Measurements from ENCODE around the gene SGK1. TPM values are rescaled to one million over a fixed set of nuclear protein-coding genes. Genes with fewer than 3 reads are reported as not detected.
A peak's percentile ranks its signal among the peaks of the same experiment; 100 is the strongest.
"Not testable (repeated sequence)": the region's sequence is repeated elsewhere in the genome, so short reads cannot be mapped to it uniquely, and the experiment has no call there.

SGK1 gene
- total and polyA plus RNA-seq, 5 donors, result 21.7 to 55.3 (median 42.0) TPM

DNA sequence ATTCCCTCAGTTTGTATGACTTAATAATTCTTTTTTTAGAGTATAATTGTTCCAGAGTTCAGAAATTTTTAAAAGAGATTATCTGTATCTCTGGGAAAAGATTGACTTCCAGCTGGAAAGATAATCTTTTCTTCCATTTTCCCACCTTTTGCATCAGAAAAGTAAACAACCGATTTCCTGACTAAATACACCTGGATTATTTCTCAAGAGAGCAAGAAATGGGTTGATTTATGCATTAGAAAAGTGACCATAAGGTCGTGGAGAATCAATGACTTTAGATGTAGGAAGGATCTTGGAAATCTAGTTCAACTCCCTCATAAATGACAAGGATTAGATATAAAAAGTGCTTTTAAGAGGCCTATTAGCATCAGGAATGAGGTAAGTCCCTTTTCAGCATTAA is 79.9 kb downstream of the SGK1 start:
- Histone ChIP-seq H3K4me1 (ENCODE audit: control insufficient read depth, insufficient read depth, low read length) (no peaks in the 10 kb centered on the region), H3K27ac (ENCODE audit: low read length) (no peak overlapping the region), H3K27me3 (ENCODE audit: control insufficient read depth, insufficient read depth) (no peaks in the 10 kb centered on the region), H3K9me3 (ENCODE audit: control insufficient read depth, low read length) (no peaks in the 10 kb centered on the region), H3K4me3 (ENCODE audit: low read length) (no peak overlapping the region)
- ATAC-seq (no peak), DNase-seq (no peak)
- WGBS, result 64% methylated on average over 2 of the region's 2 CpGs
- intact Hi-C loops (cut with DNase I), result no loop called here

DNA sequence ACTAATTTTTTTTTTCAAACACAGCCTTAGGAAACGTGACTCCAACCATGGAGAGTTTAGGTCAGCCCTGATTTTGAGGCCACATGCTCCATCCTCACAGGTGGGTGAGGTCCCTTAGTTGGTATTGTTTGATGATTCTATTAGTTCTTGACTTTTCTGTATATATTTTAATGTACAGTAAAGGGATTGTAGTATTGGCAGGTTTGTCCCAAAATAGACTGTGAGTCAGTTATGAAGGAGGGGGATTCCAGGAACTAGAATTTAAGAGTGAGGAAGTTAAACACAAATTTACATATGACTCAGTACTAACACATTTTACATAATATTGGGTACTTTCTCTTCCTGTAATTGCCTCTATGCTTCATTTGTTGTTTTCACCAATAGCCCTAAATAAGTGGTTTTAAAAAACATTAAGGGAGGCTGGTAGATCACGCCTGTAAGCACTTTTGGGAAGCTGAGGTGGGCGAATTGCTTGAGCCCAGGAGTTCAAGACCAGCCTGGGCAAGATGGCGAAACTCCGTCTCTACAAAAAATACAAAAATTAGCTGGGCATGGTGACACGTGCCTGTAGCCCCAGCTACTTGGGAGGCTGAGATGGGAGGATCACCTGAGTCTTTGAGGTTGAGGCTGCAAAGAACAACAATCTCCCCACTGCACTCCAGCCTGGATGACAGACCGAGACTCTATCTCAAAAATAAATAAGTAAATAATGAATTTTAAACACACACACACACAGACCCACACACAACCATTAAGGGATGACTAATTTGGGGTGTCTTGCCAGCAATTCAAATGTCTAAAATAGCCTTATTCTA is 81.8 kb downstream of the SGK1 start:
- ATAC-seq, result no peak
- DNase-seq, result no peak
- intact Hi-C loops (cut with DNase I), result no loop called here
- WGBS, result 88% methylated on average over 7 of the region's 7 CpGs
- H3K27me3 ChIP-seq (ENCODE audit: control insufficient read depth, insufficient read depth), result no peaks in the 10 kb centered on the region
- H3K4me1 ChIP-seq (ENCODE audit: control insufficient read depth, insufficient read depth, low read length), result no peaks in the 10 kb centered on the region
- no peak overlapping the region for H3K27ac ChIP-seq (ENCODE audit: low read length)
- H3K9me3 ChIP-seq (ENCODE audit: control insufficient read depth, low read length), result no peaks in the 10 kb centered on the region
- H3K4me3 ChIP-seq (ENCODE audit: low read length), result no peak overlapping the region

DNA sequence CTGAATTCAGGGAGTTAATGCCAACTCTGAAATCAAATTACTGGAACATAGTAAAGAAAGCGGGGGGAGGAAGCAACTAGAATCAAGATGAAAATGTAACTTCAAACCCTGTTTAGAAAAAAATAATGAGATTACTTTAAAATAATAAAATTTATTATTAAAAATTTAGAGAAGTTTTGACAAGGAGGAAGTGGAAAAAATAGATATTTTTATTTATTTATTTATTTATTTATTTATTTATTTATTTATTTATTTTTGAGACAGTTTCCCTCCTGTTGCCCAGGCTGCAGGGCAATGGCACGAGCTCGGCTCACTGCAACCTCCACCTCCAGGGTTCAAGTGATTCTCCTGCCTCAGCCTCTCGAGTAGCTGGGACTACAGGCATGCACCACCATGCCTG is 82.6 kb downstream of the SGK1 start:
- H3K4me1 ChIP-seq (ENCODE audit: control insufficient read depth, insufficient read depth, low read length); H3K27me3 ChIP-seq (ENCODE audit: control insufficient read depth, insufficient read depth); H3K27ac ChIP-seq (ENCODE audit: low read length); ATAC-seq; DNase-seq; H3K4me3 ChIP-seq (ENCODE audit: low read length); H3K9me3 ChIP-seq (ENCODE audit: control insufficient read depth, low read length); intact Hi-C loops (cut with DNase I): not testable (repeated sequence)
- 92% methylated on average over 4 of the region's 4 CpGs for WGBS

DNA sequence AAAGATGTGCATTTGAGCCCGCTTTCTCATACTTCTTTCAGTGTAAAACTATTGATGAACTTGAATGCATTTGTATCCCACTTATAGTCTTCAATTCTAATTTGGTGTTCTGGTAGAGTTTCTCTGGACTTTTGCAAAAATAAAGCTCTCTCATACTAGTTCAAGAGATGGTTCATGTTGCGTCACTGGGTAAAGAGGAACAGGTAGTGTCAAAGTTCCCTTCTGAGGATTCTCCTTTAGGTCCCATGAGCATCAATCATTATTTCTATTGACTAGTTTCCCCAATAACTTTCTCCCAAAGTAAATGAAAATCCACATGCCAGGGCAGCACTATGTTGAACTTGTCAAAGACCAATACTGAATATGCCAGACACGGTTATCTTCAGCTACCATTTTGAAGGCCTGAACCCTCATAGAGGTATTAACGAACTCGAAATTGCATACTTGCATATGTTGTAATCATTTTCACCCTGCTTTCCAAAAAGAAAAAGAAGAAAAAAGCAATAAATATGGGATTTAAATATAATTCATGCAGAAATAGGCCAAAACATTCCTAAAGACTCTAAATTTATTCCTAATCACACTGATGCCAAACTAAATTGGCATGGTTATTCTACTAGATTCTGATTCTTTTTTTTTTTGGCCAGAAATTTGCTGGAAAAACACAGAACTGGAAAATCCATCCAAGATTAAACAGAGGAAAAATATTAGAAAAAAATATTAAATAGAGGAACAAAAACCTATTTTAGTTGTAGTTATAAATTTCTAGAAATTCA is 84.5 kb downstream of the SGK1 start:
- ATAC-seq, result no peak
- Histone ChIP-seq H3K4me1 (ENCODE audit: control insufficient read depth, insufficient read depth, low read length) (no peaks in the 10 kb centered on the region), H3K27me3 (ENCODE audit: control insufficient read depth, insufficient read depth) (no peaks in the 10 kb centered on the region), H3K9me3 (ENCODE audit: control insufficient read depth, low read length) (no peaks in the 10 kb centered on the region), H3K4me3 (ENCODE audit: low read length) (no peak overlapping the region), H3K27ac (ENCODE audit: low read length) (no peak overlapping the region)
- WGBS, result 81% methylated on average over 5 of the region's 5 CpGs
- intact Hi-C loops (cut with DNase I), result no loop called here
- DNase-seq, result no peak

DNA sequence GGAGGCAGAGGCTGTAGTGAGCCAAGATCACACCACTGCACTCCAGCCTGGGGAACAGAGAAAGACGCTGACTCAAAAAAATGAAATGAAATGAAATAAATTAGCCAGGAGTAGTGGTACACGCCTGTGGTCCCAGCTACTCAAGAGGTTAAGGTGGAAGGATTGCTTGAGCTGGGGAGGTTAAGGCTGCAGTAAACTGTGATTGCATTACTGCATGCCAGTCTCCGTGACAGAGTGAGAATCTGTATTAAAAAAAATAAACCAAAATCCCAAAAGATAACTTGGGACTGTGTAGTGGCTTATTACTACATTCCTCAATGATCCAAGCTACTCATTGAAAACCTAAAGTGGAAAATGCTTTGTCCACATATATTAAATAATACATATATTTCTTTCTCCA is 87.0 kb downstream of the SGK1 start:
- ATAC-seq (no peak), DNase-seq (no peak)
- H3K4me3 ChIP-seq (ENCODE audit: low read length), result no peak overlapping the region
- whole genome bisulfite sequencing, result 91% methylated on average over 3 of the region's 3 CpGs
- no peaks in the 10 kb centered on the region for H3K9me3 ChIP-seq (ENCODE audit: control insufficient read depth, low read length)
- H3K27me3 ChIP-seq (ENCODE audit: control insufficient read depth, insufficient read depth), result no peaks in the 10 kb centered on the region
- intact Hi-C loops (cut with DNase I), result no loop called here
- no peak overlapping the region for H3K27ac ChIP-seq (ENCODE audit: low read length)
- no peaks in the 10 kb centered on the region for H3K4me1 ChIP-seq (ENCODE audit: control insufficient read depth, insufficient read depth, low read length)

DNA sequence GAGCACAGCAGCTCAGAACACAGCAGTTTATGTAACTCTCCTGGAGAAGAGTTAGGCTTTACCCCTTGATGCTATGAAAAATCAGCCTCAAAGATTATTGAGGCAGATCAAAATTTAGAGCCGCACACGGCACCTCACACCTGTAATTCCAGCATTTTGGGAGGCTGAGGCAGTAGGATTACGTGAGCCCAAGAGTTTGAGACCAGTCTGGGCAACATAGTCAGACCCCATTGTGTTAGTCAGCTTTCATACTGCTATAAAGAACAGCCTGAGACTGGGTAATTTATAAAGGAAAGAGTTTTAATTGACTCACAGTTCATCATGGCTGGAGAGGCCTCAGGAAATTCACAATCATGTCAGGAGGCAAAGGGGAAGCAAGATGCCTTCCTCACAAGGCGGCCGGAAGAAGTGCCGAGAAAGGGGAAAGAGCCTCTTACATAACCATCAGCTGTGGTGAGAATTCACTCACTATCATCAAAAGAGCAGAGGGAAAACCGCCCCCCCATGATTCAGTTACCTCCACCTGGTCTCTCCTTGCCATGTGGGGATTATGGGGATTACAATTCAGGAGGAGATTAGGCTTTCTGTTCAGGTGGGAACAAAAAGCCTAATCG is 87.7 kb downstream of the SGK1 start:
- Histone ChIP-seq H3K4me3 (ENCODE audit: low read length) (no peak overlapping the region), H3K27ac (ENCODE audit: low read length) (no peak overlapping the region), H3K4me1 (ENCODE audit: control insufficient read depth, insufficient read depth, low read length) (no peaks in the 10 kb centered on the region), H3K9me3 (ENCODE audit: control insufficient read depth, low read length) (no peaks in the 10 kb centered on the region), H3K27me3 (ENCODE audit: control insufficient read depth, insufficient read depth) (no peaks in the 10 kb centered on the region)
- WGBS, result 79% methylated on average over 8 of the region's 8 CpGs
- intact Hi-C loops (cut with DNase I), result no loop called here
- ATAC-seq (no peak), DNase-seq (peak in 2 of 3 donors; percentile 57 to 59)

DNA sequence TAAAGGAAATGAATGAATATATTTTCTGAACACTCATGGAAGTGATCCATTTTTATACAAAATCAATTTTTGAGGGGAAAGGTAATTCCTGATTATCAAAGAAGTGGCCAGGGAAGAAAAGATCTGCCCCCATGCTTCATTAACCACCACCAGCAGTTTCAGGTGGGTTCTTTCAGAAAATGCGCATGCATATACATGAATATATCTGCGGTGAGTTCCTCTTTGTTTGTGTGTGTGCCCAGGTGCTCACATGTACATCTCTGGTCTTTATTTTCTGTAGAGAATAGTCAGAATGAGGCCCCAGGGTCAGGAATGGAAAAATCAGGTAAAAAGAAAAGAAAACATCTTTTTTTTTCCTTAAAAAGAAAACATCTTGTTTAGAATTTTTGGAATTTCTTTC is 88.4 kb downstream of the SGK1 start:
- H3K4me3 ChIP-seq (ENCODE audit: low read length), result no peak overlapping the region
- intact Hi-C loops (cut with DNase I), result no loop called here
- H3K27ac ChIP-seq (ENCODE audit: low read length), result no peak overlapping the region
- no peaks in the 10 kb centered on the region for H3K4me1 ChIP-seq (ENCODE audit: control insufficient read depth, insufficient read depth, low read length)
- DNase-seq (no peak), ATAC-seq (no peak)
- no peaks in the 10 kb centered on the region for H3K27me3 ChIP-seq (ENCODE audit: control insufficient read depth, insufficient read depth)
- H3K9me3 ChIP-seq (ENCODE audit: control insufficient read depth, low read length), result no peaks in the 10 kb centered on the region
- 91% methylated on average over 2 of the region's 2 CpGs for WGBS

DNA sequence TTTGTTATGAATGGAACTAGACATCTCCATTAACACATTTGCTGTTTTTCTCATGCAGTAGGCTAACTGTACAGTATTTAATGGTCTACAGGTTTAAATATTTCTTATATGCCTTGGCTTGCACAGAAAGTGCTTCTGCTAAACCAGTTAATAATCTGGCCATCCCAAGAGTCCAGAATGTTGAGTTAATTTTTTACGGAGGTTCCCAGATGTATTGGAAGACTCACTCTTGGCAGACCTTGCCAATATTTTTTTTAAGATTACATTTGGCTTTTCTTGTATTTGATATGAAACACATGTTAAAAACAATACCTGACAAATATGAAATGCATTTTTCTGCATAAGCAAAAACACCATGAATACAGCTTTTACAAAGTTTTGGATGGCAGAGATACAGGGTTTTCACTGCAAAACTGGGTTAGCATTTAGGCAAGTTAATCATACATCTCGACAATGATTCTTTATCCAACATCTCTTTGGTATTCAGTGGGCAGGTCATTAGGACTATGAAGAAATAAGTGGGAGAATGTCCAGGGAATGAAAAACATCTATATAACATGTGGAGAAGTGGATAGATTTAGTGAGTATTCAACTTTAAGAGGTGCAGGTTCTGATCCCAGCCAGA is 94.0 kb downstream of the SGK1 start:
- Histone ChIP-seq H3K27me3 (ENCODE audit: control insufficient read depth, insufficient read depth) (no peaks in the 10 kb centered on the region), H3K27ac (ENCODE audit: low read length) (no peak overlapping the region), H3K4me3 (ENCODE audit: low read length) (no peak overlapping the region), H3K9me3 (ENCODE audit: control insufficient read depth, low read length) (no peaks in the 10 kb centered on the region), H3K4me1 (ENCODE audit: control insufficient read depth, insufficient read depth, low read length) (no peaks in the 10 kb centered on the region)
- DNase-seq (no peak), ATAC-seq (no peak)
- 53% methylated on average over 2 of the region's 2 CpGs for WGBS
- intact Hi-C loops (cut with DNase I), result no loop called here

DNA sequence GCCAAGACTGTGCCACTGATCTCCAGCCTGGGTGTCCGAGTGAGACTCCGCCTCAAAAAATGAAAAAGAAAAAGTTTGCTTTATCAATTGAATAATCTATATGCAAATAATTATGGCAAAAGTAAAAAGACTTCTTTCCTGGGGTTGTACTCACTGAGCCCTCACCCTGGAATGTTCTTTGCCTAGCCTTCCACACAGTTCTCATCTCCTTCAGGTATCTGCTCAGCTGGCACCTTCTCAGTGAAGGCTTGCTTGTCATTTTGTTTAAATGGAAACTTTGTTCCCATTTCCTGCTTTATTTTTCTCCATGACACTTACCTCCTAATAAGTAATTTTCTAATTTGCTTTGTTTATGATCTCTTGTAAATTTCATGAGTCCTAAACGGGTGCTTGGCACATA is 96.7 kb downstream of the SGK1 start:
- intact Hi-C loops (cut with DNase I), result no loop called here
- WGBS, result 89% methylated on average over 3 of the region's 3 CpGs
- no peaks in the 10 kb centered on the region for H3K4me1 ChIP-seq (ENCODE audit: control insufficient read depth, insufficient read depth, low read length)

DNA sequence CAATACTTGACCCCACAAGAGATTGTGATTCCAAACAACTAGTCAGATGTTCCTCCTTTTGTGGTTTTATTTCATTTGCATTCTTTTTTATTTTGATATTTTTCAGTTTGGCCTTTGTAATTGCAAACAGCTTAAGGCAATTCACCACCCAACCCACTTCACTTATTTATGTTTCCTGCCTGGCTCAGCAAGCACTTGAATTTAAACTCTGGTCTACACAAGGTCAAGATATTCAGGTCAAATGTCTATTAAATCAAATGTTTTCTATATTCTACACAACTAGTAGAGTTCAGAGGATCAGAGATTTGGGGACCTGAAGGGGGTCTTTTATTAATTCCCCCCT is 100.1 kb downstream of the SGK1 start:
- Histone ChIP-seq H3K9me3 (ENCODE audit: control insufficient read depth, low read length) (no peaks in the 10 kb centered on the region), H3K27ac (ENCODE audit: low read length) (no peak overlapping the region), H3K4me3 (ENCODE audit: low read length) (no peak overlapping the region), H3K4me1 (ENCODE audit: control insufficient read depth, insufficient read depth, low read length) (no peaks in the 10 kb centered on the region), H3K27me3 (ENCODE audit: control insufficient read depth, insufficient read depth) (no peaks in the 10 kb centered on the region)
- intact Hi-C loops (cut with DNase I), result no loop called here
- DNase-seq, result no peak
- no peak for ATAC-seq

More for the DNA sequence above, 96.7 kb downstream of the SGK1 start:
- no peak for ATAC-seq
- Histone ChIP-seq H3K4me3 (ENCODE audit: low read length) (no peak overlapping the region), H3K9me3 (ENCODE audit: control insufficient read depth, low read length) (no peaks in the 10 kb centered on the region), H3K27ac (ENCODE audit: low read length) (no peak overlapping the region), H3K27me3 (ENCODE audit: control insufficient read depth, insufficient read depth) (no peaks in the 10 kb centered on the region)
- DNase-seq, result no peak
